Mucosa of descending colon (tissue), 3 donors: ENCODE data around the gene KCNA2. TPM values are rescaled to one million over a fixed set of nuclear protein-coding genes. Genes with fewer than 3 reads are reported as not detected.

Source experiments
- ATAC-seq: fragments of 200-7000 bp; cut with Tn5 transposase; one replicate; pipeline ENCODE4 v1.9.1; 2020; ENCODE audit warnings: mild to moderate bottlenecking, moderate library complexity
- DNase-seq, 3 donors: peaks; one replicate each; pipeline ENCODE4 v3.0.0-alpha.2; 2020
- H3K36me3 ChIP-seq: fragments of 200-600 bp; one replicate; pipeline ENCODE4 v1.8.0; 2021; ENCODE audit warnings: low read depth, mild to moderate bottlenecking
- H3K4me1 ChIP-seq: fragments of 200-600 bp; one replicate; pipeline ENCODE4 v1.8.0; 2021; ENCODE audit warnings: low read depth, mild to moderate bottlenecking
- H3K4me3 ChIP-seq: fragments of 200-600 bp; one replicate; pipeline ENCODE4 v1.8.0; 2021; ENCODE audit warnings: mild to moderate bottlenecking
- H3K9me3 ChIP-seq: fragments of 200-600 bp; one replicate; pipeline ENCODE4 v1.8.0; 2021; ENCODE audit warnings: mild to moderate bottlenecking
- intact Hi-C, 2 donors: fragments of 100-400 bp; cut with DNase I in 1 of 2; cut with micrococcal nuclease in 1 of 2; formaldehyde crosslinking; loops; one replicate each; pipeline versions ENCODE4 v1.11.0 to v1.11.1; 2022; cut with DNase I, micrococcal nuclease
- total RNA-seq, 3 donors: library from RNA; stranded (reverse); fragmentation: NEBNext Ultra II Directional in 2 of 3; extraction: Animal tissue kit (Norgen Biotek cat#: 25700) in 2 of 3; gene quantifications; one replicate each; pipeline versions ENCODE4 v1.2.1 to v1.2.4, GENCODE V29; 2021 to 2023
- TF ChIP-seq, protein P1 (sequence below): fragments of 200-600 bp; IDR thresholded peaks from one replicate; pipeline ENCODE4 v1.8.0; 2022; ENCODE audit warnings: antibody characterized with exemption, mild to moderate bottlenecking
- donor health status: DM: no; HTN: no; CAD: no; lungs with moderate emphysema.
- donor health status: DM: no; HTN: no; CAD: no.
- donor health status: DM: no; HTN: yes; CAD: no.

KCNA2 gene
- total RNA-seq, 3 donors from 2014 or later = 0.12 to 4.7 (median 0.46) TPM

DNA sequence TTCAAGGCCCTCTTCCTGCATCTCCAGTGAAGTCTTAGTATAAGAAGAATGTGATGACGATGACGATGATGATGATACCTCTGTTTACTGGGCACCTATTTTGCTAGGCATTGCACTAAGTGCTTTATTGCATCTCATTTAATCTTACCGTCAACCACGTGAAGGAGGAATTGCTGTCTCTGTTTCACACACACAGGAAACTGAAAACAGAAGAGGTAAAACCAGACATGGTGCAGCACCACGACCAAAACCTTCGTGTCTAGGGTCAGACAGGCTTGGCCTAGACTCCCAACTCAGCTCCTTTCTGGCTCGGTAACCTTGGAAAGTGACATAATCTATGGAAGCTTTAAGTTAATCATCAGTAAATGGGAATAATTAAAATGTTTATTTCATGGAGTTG, 20.7 kb upstream of the KCNA2 start:
- no peak for ATAC-seq
- no peaks in the 10 kb centered on the region for H3K36me3 ChIP-seq
- TF ChIP-seq, protein P1, sequence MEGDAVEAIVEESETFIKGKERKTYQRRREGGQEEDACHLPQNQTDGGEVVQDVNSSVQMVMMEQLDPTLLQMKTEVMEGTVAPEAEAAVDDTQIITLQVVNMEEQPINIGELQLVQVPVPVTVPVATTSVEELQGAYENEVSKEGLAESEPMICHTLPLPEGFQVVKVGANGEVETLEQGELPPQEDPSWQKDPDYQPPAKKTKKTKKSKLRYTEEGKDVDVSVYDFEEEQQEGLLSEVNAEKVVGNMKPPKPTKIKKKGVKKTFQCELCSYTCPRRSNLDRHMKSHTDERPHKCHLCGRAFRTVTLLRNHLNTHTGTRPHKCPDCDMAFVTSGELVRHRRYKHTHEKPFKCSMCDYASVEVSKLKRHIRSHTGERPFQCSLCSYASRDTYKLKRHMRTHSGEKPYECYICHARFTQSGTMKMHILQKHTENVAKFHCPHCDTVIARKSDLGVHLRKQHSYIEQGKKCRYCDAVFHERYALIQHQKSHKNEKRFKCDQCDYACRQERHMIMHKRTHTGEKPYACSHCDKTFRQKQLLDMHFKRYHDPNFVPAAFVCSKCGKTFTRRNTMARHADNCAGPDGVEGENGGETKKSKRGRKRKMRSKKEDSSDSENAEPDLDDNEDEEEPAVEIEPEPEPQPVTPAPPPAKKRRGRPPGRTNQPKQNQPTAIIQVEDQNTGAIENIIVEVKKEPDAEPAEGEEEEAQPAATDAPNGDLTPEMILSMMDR = no peak
- no peaks in the 10 kb centered on the region for H3K9me3 ChIP-seq
- no peak for DNase-seq
- no peaks in the 10 kb centered on the region for H3K4me1 ChIP-seq
- intact Hi-C loops = no loop called here
- H3K4me3 ChIP-seq = no peak overlapping the region

DNA sequence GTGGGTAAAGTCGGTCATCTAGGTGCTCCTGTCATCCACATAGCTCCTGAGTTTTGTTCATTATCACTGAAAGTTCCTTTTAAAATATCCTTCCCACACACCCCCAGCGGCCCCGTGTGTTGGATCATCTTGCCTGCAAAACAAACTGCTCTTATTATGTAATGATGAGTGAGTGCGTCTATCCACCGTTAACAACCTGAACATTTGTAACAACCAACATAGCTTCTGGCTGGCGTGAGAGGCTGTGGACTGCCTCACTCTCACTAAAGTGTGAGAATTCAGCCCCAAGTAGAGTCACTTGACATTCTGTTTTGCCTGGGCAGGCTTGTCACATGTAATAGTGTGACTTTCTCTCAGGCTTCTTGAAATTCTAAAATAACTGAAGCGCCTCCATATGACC, 14.5 kb upstream of the KCNA2 start:
- Histone ChIP-seq H3K4me3 (no peak overlapping the region), H3K36me3 (no peaks in the 10 kb centered on the region), H3K4me1 (peaks cover 6% of the 10 kb centered on the region), H3K9me3 (no peaks in the 10 kb centered on the region)
- no peak for DNase-seq
- TF ChIP-seq, protein P1 = no peak
- intact Hi-C loops = no loop called here
- no peak for ATAC-seq

DNA sequence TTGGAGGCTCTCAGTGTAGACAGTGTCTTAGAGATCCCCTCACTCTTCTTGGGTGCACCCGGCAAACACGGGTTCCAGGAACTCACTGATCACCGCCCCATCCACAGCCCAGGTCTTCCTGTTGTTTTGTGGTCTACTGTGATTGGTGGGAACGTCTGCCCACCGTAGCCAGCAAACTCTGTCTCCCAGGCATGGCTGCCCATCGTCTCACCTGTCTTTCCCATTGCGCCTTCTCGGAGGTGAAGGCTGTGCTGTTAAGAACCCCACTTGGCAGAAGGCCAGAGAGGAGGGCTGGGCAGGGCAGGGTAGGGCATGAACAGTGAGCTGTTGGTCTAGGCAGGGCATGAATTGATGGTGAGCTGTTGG, 14.1 kb upstream of the KCNA2 start:
- peaks cover 6% of the 10 kb centered on the region for H3K4me1 ChIP-seq
- no peaks in the 10 kb centered on the region for H3K9me3 ChIP-seq
- no peak for ATAC-seq
- TF ChIP-seq, protein P1 = no peak
- H3K4me3 ChIP-seq = no peak overlapping the region
- DNase-seq = peak in 1 of 3 donors; percentile 35
- no peaks in the 10 kb centered on the region for H3K36me3 ChIP-seq
- intact Hi-C loops = no loop called here

DNA sequence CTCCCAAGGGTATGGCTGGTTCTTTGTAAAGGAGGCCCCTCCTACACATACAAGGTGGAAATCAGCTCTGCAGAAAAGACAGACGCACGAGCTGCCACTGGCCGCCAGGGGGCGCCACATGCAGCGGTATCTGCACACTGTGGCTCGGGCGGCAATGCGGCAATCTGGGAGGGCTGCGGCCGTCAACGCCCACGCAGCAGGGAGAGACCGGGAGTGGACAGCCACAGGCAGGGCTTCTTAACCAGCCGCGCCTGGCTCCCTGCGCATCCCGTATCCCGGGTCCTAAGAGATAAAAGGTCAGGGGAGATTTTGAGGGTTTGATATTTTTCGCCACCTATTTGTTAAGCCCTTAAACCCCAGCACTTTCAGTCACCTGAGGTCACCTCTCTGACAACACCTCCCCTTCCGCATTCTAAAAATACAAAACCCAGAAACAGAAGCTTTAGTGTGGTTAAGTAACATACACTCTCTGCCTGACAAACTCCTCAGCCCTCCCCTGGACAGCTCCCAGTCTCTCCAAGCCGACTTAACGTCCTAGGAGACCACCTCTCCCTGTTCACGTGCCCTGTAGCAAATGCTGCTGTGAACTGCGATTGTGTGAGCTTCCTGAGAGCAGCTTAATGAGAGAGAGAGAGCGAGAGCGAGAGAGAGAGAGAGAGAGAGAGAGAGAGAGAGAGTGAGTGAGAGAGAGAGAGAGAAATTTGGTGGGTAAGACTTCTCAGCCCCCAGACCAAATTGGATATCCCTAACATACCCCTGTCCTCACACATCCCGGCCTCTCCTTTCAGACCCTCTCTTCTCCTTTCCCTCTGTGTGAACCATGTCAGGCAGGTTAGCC, 13.5 kb upstream of the KCNA2 start:
- intact Hi-C loops = loop anchor here (1.0 to 10.0 kb wide), 4 partner anchors 65 to 163 kb away; no protein-coding TSS in a partner anchor

DNA sequence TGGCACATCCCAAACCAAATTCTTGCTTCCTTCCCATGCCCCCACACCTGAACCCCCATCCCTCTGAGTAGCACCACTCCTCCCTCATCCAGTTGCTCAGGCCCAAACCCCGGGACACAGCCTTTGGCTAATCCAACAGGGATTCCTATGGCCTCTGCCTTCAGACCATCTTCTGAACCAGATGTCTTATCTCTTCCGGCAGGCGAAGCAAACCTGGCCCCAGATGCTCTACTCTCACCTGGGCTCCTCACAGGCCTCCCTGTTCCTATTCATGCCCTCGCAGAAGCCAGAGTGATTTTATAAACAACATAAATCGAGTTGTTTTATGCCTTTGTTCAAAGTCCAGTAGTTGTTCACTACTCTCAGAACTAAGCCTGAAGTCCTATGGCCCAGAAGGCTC, 12.5 kb upstream of the KCNA2 start:
- Histone ChIP-seq H3K36me3 (no peaks in the 10 kb centered on the region), H3K9me3 (no peaks in the 10 kb centered on the region), H3K4me3 (no peak overlapping the region), H3K4me1 (peaks cover 6% of the 10 kb centered on the region)
- ATAC-seq (no peak), DNase-seq (no peak)
- intact Hi-C loops = loop anchor here (1.0 to 10.0 kb wide), 4 partner anchors 64 to 164 kb away; no protein-coding TSS in a partner anchor
- TF ChIP-seq, protein P1 = no peak

More for the DNA sequence above, 13.5 kb upstream of the KCNA2 start:
- Histone ChIP-seq H3K36me3 (no peaks in the 10 kb centered on the region), H3K9me3 (no peaks in the 10 kb centered on the region), H3K4me3 (no peak overlapping the region), H3K4me1 (peaks cover 6% of the 10 kb centered on the region)
- TF ChIP-seq, protein P1 = peak; percentile 90
- DNase-seq = peak; percentile 86 to 90 (median 88)
- ATAC-seq = peak; percentile 95
